VCaP (cell line): Measurements from ENCODE around the gene NAT9.

Source experiments
- H3K27ac ChIP-seq: fragments of 450-650 bp; 2 replicates; pipeline ENCODE4 v1.5.1; 2017
- TF ChIP-seq, protein P1 (sequence below): fragments of 450-650 bp; conservative IDR thresholded peaks from 2 replicates; pipeline ENCODE4 v1.5.1; 2017; ENCODE audit warnings: mild to moderate bottlenecking, moderate library complexity

Gene NAT9

DNA sequence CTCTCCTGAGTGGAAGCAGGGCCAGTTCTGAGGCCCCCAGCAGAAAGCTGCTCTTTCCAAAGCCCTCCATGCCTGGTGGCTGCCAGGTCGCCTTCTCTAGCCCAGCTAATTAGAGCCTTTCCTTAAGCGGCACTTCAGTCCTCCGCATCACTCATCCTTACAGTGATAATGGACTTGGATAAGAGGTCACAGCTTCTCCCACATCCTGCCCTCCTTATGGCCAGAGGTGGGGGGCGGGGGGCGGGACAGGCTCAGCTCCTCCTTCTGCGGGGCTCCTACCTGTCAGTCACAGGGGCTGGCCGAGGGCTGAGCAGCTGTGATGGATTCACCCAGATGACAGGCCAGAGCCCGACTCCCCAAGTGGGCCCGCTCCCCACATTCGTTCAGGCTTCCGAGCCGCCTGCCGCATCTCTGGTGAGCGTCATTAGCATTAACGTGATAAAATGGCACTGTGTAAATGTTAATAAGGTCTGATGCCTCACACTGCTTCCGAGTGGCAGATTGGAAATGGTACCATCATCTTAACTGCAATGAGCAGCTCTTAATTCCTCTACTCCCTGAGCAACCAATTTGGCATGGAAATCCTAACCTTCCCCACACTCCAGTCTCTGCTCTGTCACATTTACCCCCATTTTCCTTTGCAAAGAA lies 42.3 kb upstream of the NAT9 start:
- H3K27ac ChIP-seq: no peak overlapping the region
- TF ChIP-seq, protein P1, sequence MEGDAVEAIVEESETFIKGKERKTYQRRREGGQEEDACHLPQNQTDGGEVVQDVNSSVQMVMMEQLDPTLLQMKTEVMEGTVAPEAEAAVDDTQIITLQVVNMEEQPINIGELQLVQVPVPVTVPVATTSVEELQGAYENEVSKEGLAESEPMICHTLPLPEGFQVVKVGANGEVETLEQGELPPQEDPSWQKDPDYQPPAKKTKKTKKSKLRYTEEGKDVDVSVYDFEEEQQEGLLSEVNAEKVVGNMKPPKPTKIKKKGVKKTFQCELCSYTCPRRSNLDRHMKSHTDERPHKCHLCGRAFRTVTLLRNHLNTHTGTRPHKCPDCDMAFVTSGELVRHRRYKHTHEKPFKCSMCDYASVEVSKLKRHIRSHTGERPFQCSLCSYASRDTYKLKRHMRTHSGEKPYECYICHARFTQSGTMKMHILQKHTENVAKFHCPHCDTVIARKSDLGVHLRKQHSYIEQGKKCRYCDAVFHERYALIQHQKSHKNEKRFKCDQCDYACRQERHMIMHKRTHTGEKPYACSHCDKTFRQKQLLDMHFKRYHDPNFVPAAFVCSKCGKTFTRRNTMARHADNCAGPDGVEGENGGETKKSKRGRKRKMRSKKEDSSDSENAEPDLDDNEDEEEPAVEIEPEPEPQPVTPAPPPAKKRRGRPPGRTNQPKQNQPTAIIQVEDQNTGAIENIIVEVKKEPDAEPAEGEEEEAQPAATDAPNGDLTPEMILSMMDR: no peak

DNA sequence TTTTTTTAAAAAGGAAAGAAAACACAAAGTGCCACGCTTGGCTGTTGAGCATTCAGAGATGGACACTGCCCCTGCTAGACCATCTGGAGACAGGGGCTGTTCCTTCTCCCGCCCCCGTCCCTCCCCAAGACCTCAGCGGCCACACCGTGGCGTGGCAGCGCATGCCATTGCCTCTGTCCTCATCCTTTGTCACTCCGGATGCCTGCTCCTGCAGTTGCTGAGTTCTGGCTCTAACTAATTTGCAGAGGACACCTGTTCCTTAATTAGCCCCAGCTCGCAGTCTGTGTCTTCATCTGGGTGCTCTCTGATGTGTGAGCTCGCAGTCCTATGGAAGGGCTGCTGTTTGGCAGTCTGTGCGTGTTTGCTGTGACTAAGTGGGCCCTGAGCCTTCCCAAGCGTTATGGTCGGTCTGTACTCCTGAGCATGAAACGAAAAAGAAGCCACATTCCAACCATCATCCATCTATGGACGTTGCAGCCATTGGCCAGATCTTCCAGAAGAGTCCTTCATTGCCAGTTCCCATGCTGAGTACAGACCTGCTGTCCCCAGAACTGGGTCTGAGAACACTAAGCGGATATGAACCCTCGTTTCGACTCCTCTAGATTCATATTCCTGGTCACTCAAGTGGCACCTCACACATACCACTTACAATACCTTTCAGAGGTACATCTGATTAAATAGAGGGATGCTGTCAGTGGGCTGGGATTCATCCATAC lies 40.9 kb upstream of the NAT9 start:
- no peak overlapping the region for H3K27ac ChIP-seq
- TF ChIP-seq, protein P1: no peak

DNA sequence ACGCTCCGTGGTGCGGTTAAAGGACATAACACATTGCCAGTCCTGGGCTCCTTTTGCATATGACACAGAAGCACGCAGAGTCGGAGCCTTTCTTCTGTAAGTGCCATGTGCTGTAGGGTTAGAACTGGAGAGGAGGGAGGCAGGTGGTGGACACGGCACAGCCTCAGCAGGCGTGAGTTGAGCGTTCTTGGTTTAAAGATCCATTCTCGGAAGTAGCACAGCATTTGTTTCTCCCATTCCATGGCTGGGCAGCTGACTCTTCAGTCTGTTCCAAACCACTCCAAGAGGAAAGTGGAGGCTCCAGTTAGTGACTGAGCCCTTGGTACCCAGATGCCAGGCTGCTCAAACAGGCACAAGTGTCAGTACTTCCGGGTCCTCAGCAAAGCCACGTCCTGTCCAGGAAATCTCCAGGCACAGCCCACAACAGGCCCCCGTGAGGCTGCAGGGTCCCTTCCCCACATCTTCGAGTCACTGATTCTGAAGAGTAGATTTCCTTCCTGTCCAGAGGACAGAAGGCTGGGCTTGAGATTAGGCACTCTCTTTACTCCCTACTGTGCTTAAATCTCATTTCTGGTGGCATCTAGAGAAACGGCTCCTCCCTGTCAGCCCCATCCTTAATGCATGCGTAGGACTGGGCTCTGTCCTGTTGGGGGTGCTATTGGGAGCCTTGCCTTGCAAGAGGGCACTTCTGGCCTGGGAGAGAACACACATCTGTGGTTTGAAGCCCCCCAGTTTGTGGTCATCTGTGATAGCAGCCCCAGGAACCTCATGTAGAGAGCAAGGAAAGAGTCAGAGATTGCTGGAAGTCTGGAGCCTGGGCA lies 39.6 kb upstream of the NAT9 start:
- TF ChIP-seq, protein P1: no peak
- H3K27ac ChIP-seq: no peak overlapping the region

DNA sequence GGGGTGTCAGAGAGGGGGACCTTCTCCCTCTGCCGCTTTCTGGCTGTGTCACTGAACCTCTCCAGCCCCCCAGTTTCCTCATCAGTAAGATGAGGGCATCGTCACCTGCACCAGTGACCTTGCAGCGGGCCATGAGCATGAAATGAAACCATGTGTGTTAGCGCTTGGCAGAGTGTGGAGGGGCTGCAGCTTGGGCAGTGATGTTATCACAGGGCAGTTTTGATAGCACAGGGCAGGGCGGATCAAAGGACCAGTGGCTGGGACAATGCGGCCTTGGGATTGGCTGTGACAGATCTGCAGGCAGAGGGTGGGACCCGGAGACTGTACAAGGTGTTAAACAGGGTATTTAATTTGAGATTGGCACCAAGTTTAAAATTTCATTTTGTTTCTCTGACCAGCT lies 38.9 kb upstream of the NAT9 start:
- no peak overlapping the region for H3K27ac ChIP-seq
- TF ChIP-seq, protein P1: no peak

DNA sequence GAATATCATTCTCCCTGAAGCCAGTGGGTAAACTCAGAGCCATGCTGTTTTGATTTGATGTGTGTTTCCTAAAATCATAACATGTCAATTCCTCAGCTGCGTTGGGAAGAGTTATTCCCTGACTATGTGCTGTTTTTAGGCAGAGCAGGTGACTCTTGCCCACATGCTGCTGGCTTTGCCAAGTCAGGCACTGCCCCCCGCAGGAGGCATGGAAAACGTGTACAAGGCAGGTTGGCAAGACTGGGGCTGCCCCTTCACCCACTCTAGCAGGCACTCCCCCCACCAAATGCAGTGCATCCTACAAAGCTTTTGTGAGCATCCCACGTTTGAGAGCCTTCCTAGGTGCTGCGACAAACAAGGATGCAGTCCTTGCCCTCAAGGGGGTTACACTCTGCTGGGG lies 38.3 kb upstream of the NAT9 start:
- H3K27ac ChIP-seq: no peak overlapping the region
- TF ChIP-seq, protein P1: no peak

DNA sequence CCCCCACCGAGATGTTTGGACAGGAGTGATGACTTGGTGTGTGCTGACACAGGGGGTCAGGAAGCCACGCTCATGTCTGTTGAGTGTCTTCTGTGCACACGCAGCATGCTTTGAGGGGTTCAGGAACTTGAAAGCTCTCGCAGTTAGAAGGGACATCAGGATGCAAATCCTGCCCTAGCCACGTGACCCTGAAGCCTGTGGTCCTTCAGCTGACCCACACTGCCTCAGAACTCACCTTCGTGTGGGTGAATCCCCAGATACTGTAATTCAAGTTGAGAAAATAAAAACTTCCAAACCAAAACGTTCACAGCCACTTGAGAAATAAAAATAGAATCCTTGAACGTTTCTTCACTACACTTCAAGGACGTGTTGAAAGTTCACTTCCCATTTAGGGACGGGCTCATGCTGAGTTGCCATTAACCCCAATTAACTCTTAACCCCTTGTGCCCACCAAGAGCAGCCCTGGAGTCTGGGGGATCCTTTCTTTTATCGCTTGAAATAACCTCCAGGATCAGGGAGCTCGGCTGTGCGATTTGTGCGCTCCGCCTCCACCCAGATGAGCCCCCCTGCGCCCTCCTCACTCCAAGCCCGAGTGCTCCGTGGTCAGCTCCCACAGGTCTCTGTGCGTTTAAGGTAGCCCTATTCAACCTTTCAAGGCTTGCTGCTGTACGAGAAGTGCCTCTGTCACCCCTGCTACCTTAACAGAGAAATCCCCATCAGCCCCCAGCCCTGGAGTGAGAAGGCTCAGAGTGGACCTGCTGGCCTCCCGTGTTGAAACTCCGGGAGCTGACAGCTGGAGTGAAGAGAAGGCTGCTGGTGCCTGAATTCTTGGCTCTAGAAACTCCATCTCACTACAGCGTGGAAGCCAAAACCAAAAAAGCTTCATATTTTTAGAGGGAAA lies 36.2 kb upstream of the NAT9 start:
- H3K27ac ChIP-seq: no peak overlapping the region
- TF ChIP-seq, protein P1: no peak
